Stimulated activated CD4-positive, alpha-beta T cell treated with anti-CD3 and anti-CD28 coated beads, Interleukin-4, amount 100 ng/mL, for 24 hours (primary cell): ENCODE results near the gene GRP.
"Not testable (repeated sequence)": the region's sequence is repeated elsewhere in the genome, so short reads cannot be mapped to it uniquely, and the experiment has no call there.

Experiments
- DNase-seq: peaks from one replicate; pipeline ENCODE4 v3.0.0-alpha.2; 2020

GRP gene

DNA sequence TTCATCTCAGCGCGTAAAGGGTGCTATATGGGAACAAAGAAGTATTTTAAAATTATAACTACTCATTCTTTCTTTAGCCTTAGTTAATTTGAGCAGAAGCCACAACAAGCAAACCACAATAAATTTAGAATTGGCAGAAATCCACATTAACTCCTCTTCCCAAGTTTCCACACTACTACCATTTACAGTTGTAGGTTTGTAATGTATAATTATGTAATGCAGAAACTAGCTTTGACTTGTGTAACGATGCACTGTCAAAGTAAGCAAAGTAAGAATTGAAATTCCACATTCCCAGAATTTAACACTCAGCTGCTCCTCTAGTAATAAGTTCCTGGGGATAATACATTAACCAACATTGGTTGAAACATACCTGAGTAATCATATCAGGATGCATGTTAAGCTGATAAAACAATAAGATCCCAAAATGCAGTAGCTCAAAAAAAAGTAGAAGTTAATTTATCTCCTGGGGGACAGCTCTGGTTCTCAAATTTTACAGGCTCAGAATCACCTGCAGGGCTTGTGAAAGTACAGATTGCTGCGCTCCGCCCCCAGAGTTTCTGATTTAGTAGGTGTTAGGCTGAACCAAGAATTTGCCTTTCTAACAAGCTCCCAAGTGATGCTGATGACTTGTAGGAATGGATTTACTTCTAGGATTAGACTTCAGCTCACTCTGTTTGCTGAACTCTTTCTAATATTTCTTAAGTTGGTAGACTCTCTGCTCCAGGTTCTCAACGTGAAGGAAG, 9.9 kb downstream of the GRP start:
- no peak for DNase-seq

DNA sequence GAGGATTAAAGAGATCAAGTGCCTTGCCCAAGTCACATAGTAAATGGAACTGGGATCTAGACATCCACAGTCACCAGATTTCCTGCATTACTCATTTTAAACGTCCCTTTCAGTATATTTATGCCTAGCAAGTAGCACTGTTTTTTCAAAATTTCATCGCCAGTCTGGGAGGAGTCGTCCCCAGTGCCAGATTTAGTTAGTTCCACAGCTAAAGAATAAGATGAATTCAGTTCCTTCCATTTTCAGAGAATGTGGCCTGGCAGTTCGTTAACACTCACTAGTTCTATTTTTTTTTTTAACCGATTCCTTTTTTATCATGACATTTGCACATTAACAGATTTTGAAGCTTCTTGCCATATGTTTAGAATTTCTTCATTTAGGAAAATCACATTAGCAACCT, 11.2 kb downstream of the GRP start:
- DNase-seq, result no peak

DNA sequence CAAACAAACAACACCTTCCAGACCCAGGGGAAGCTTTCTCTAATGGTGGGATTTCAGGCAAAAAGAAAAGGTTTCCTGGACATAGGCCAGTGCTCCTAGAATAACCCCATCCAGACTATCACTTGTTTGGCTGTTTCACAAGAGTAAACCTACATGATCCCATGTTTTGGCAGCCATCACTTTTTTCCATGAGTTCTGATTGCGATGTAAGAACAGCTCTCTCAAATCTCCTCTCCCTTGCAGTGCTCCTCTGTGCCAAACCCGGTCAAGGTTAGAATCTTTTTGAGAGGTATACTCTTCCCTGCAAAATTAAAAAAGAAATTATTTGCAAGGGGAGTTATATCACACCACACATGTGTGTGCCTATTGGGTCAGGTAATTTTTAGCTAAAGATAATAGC, 11.9 kb downstream of the GRP start:
- DNase-seq, result no peak

- DNase-seq, result no peak
Observed at GRCh38 chr18:59232309-59233016, 12.5 kb downstream of the GRP start.

- DNase-seq, result no peak
Observed at GRCh38 chr18:59233017-59233410, 13.1 kb downstream of the GRP start.

DNA sequence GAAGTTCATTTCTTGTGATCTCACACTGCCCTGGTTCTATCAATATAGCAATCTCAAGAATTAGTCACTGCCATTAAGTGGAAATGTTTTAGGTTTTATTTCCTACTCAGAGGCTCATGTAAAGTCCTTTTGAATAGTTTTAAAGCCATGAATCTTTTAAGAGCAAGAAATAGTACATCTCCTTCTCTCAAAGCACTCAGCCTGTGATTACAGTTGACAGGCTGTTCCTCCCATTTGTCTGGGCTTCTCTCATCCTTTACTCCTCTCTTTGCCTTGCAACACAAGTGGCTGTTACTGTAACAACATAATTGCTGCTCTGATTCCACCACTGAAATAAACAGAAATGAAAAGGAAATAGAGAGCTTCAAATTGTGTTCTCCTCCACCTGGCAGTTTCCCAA, 18.4 kb downstream of the GRP start:
- no peak for DNase-seq

DNA sequence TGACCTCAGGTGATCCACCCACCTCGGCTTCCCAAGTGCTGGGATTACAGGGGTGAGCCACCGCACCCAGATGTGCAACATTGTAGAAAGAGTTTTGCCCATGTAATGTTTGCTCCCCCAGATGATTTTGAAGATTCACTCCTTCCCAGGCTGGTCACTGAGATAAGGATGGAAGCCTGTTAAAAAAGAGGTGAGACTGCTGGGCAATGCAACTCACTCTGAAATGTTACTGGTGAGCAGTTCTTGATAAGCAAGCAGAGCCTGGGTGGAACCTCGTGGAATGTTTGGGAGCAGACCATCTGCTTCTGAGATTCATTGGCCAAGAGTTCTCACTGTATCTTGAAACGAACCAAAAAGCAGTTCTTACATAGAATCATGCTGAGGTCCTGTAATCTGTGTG, 19.7 kb downstream of the GRP start:
- no peak for DNase-seq

GRCh38 chr18:59242906-59243305, 22.9 kb downstream of the GRP start:
- no peak for DNase-seq

GRCh38 chr18:59246796-59247195, 26.8 kb downstream of the GRP start:
- no peak for DNase-seq

GRCh38 chr18:59249199-59249774, 29.3 kb downstream of the GRP start:
- peak; percentile 42 for DNase-seq

- not testable (repeated sequence) for DNase-seq
Observed at GRCh38 chr18:59255491-59255890, 35.5 kb downstream of the GRP start.

GRCh38 chr18:59261842-59262241, 41.9 kb downstream of the GRP start:
- not testable (repeated sequence) for DNase-seq

DNA sequence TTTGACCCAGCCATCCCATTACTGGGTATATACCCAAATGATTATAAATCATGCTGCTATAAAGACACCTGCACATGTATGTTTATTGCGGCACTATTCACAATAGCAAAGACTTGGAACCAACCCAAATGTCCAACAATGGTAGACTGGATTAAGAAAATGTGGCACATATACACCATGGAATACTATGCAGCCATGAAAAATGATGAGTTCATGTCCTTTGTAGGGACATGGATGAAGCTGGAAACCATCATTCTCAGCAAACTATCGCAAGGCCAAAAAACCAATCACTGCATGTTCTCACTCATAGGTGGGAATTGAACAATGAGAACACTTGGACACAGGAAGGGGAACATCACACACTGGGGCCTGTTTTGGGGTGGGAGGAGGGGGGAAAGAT, 42.3 kb downstream of the GRP start:
- DNase-seq, result not testable (repeated sequence)

GRCh38 chr18:59263661-59264060, 43.7 kb downstream of the GRP start:
- no peak for DNase-seq

GRCh38 chr18:59264121-59264571, 44.2 kb downstream of the GRP start:
- DNase-seq, result no peak

DNA sequence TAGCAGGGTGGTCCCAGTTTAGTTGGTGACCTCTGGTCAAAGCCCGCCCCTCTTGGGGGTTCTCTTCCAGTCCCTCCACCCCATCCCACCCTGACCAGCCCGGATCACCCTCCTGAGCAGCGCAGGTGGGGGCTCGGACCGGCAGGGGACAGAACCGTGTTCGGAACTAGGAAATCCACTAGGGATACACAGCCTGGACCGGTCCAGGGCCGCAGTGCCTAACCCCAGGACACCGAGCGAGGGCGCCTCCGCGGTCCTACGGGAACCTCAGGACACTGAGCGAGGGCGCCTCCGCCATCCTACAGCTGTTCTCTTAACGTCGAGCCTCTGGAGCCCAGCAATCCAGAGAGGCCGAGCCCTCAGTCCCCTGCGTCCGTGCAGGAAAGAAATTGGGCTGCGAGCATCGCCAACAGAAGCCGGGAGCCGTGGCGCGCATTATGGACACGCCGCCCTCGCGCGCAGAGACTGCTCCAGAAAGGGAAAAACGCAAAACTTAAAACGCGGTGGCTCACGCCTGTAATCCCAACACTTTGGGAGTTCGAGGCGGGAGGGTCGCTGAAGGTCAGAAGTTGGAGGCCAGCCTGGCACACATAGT, 44.8 kb downstream of the GRP start:
- DNase-seq, result no peak

GRCh38 chr18:59265246-59265973, 45.5 kb downstream of the GRP start:
- DNase-seq, result peak; percentile 20

GRCh38 chr18:59265974-59266369, 46.0 kb downstream of the GRP start:
- DNase-seq, result no peak

- no peak for DNase-seq
Observed at GRCh38 chr18:59266459-59266858, 46.5 kb downstream of the GRP start.

DNA sequence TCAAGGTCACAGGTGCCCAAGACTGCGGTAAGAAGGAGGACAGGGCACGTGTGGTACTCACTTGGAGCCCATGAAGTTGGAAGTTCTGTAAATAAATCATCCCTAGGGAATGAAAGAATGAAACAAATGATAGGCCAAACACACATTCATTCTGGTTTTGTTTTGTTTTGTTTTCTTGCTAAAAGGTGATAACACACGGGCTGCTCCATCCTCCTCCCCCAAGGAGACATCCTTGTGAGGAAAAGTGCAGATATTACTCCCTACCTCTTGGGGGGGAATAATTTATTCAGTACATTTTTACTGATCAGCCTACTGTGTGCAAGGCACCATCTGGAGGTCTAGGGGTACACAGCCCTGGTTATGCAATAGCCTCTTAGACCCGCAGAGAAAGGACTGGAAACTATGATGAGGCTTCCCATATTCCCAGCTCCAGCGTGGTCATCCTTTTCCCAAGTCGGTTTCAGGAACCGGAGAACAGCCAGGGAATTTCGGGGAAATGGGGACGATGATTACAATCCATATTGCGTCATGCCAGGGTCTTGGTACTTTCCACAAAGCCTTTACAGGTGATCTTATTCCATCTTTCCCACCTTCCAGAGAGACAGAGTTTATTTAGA, 47.0 kb downstream of the GRP start:
- no peak for DNase-seq

GRCh38 chr18:59267503-59268126, 47.7 kb downstream of the GRP start:
- DNase-seq, result no peak

DNA sequence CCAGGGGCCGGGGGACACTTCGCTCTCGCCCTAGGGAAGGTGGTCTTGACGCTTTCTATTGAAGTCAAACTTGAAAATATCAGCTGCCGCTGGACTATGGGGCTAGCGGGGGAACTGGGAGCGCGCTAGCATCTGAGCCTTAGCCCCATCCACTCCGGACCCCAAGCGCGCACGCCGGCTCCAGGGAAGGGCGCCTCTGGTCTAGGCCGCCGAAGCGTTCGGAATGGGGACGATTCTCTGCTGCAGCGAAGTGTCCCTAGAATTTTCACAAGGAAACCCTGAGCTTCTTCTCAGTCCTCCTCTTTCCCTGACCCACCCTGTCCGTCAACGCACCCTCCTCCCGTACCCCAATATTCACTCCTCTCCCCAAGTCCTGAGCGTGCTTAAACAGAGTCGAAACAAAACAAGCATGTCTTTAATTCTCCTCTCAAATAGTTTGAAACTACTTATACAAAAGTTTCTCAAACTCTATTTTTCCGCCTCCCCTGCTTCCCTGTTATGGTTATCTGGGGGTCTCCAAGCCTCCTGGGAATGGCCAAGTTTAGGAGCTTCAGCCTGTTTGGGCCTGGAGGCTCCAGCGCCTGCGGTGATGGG, 48.3 kb downstream of the GRP start:
- DNase-seq, result no peak
